Adrenal gland (tissue), 12 donors: ENCODE data around the gene RNF125. TPM values are rescaled to one million over a fixed set of nuclear protein-coding genes. Genes with fewer than 3 reads are reported as not detected.
A peak's percentile ranks its signal among the peaks of the same experiment; 100 is the strongest.

ENCODE experiments used
- DNase-seq, 7 donors: peaks; one replicate each; pipeline ENCODE4 v3.0.0-alpha.2; 2019 to 2020
- H3K27ac ChIP-seq, 5 donors: fragments of 200-600 bp; sonication (generic) in 4 of 5; 1 replicate in 3 of 5; 2 replicates in 2 of 5; pipeline versions ENCODE4 v1.5.1 to v1.8.0; 2016 to 2020; ENCODE audit warnings: mild to moderate bottlenecking in 1 of 5
- H3K27me3 ChIP-seq: fragments of 200-600 bp; 2 replicates; pipeline ENCODE4 v1.8.0; 2021
- H3K36me3 ChIP-seq, 2 donors: fragments of 200-600 bp; replicated peaks in 1 of 2; 1 replicate in 1 of 2; 2 replicates in 1 of 2; pipeline versions ENCODE4 v1.5.1 to v1.8.0; 2018 to 2022
- H3K4me1 ChIP-seq, 2 donors: fragments of 200-600 bp; replicated peaks in 1 of 2; 1 replicate in 1 of 2; 2 replicates in 1 of 2; pipeline versions ENCODE4 v1.5.1 to v1.8.0; 2018 to 2021
- H3K4me3 ChIP-seq, 4 donors: fragments of 200-600 bp; sonication (generic) in 3 of 4; one replicate each; pipeline ENCODE4 v1.5.1; 2016 to 2018
- H3K9me3 ChIP-seq, 3 donors: fragments of 200-600 bp; sonication (generic) in 1 of 3; replicated peaks in 1 of 3; 1 replicate in 2 of 3; 2 replicates in 1 of 3; pipeline versions ENCODE4 v1.5.1 to v1.8.0; 2016 to 2021
- CTCF ChIP-seq, 6 experiments: fragments of 450-650 bp in 4 of 6; fragments of 200-600 bp in 2 of 6; sonication (generic) in 1 of 6; IDR thresholded peaks; 1 replicate in 5 of 6; 2 replicates in 1 of 6; pipeline versions ENCODE4 v1.5.1 to v1.8.0; 2016 to 2021; ENCODE audit warnings: antibody characterized with exemption in 6 of 6, mild to moderate bottlenecking in 2 of 6, moderate library complexity in 1 of 6
- POLR2A ChIP-seq, 2 donors: fragments of 450-650 bp; IDR thresholded peaks; one replicate each; pipeline ENCODE4 v1.6.1; 2017; ENCODE audit warnings: antibody characterized with exemption in 2 of 2, mild to moderate bottlenecking in 2 of 2, moderate library complexity in 1 of 2
- WGBS, 4 donors: extraction: QIAGEN DNeasy Blood & Tissue Kit in 2 of 4; methylation state at CpG; one replicate each; pipeline versions ENCODE4 v1.1.5 to v1.1.7; 2013 to 2017; 5-methylcytosine and 5-hydroxymethylcytosine counted together
- intact Hi-C, 2 donors: fragments of 100-400 bp; cut with DNase I; formaldehyde crosslinking; loops; one replicate each; pipeline versions ENCODE4 v1.14.1 to v1.15.0; 2022 to 2023
- polyA plus RNA-seq, 3 donors: library from polyadenylated mRNA; stranded (reverse); fragments of 200-250 nt in 2 of 3; fragments of 350-450 nt in 1 of 3; fragmentation: Illumina TruSeq in 1 of 3; extraction: RNeasy Lipid Tissue Mini Kit (QIAGEN cat#74804) in 1 of 3; gene quantifications; one replicate each; pipeline ENCODE4 v1.2.3, GENCODE V29; 2013 to 2014
- total RNA-seq, 9 donors: library from RNA; depleted of rRNA in 4 of 9; stranded (reverse); fragments of >200 nt in 4 of 9; fragments of 120-200 nt in 1 of 9; fragmentation: NEBNext Ultra II Directional in 1 of 9; extraction: Animal tissue kit (Norgen Biotek cat#: 25700) in 1 of 9; gene quantifications; one replicate each; pipeline versions ENCODE4 v1.1.0 to v1.2.4, GENCODE V29; 2013 to 2023
- donor health status: healthy with polysubstance abuse.
- donor health status: Bipolar disorder and iron deficiency.
- donor health status: DM: yes; HTN: yes; CAD: no.
- donor health status: DM: no; HTN: no; CAD: no.
- donor health status: DM: no; HTN: no; CAD: no.
- donor health status: DM: yes; HTN: yes; CAD: no.

The RNF125 gene
- total and polyA plus RNA-seq, 12 donors, result 0.44 to 7.9 (median 2.0) TPM

- H3K4me1 ChIP-seq, result no peaks in the 10 kb centered on the region
- H3K36me3 ChIP-seq, result no peaks in the 10 kb centered on the region
- DNase-seq, result no peak
- intact Hi-C loops, result no loop called here
- no peaks in the 10 kb centered on the region for H3K9me3 ChIP-seq
- WGBS, 4 donors, result 89 to 100% (median 97%) methylated on average over 2 of the region's 2 CpGs
- no peaks in the 10 kb centered on the region for H3K27me3 ChIP-seq
- no peak overlapping the region for H3K27ac ChIP-seq
- no peak overlapping the region for H3K4me3 ChIP-seq
- TF ChIP-seq POLR2A (IDR thresholded peaks at IDR 0.05), result no peak
- TF ChIP-seq CTCF (IDR thresholded peaks at IDR 0.05), result no peak
Measured at GRCh38 chr18:32060026-32060425, 41.4 kb downstream of the RNF125 start.

GRCh38 chr18:32067375-32068167 lies 48.9 kb downstream of the RNF125 start:
- H3K27me3 ChIP-seq, result no peaks in the 10 kb centered on the region
- WGBS, 4 donors, result 88 to 97% (median 95%) methylated on average over 3 of the region's 3 CpGs

GRCh38 chr18:32072321-32072720 lies 53.7 kb downstream of the RNF125 start:
- 57 to 63% (median 61%) methylated on average over 4 of the region's 4 CpGs for WGBS, 4 donors
- no peak for DNase-seq
- no peak overlapping the region for H3K4me3 ChIP-seq
- H3K27ac ChIP-seq, result no peak overlapping the region
- no peaks in the 10 kb centered on the region for H3K4me1 ChIP-seq
- no peak for TF ChIP-seq POLR2A (IDR thresholded peaks at IDR 0.05)
- TF ChIP-seq CTCF (IDR thresholded peaks at IDR 0.05), result peak in 2 of 6 experiments; percentile 41 to 44
- no peaks in the 10 kb centered on the region for H3K9me3 ChIP-seq
- intact Hi-C loops, result no loop called here
- no peaks in the 10 kb centered on the region for H3K36me3 ChIP-seq
- no peaks in the 10 kb centered on the region for H3K27me3 ChIP-seq

More at GRCh38 chr18:32067375-32068167, 48.9 kb downstream of the RNF125 start:
- TF ChIP-seq POLR2A (IDR thresholded peaks at IDR 0.05), result no peak
- TF ChIP-seq CTCF (IDR thresholded peaks at IDR 0.05), result no peak
- Histone ChIP-seq H3K9me3 (no peaks in the 10 kb centered on the region), H3K4me1 (no peaks in the 10 kb centered on the region), H3K36me3 (no peaks in the 10 kb centered on the region), H3K27ac (no peak overlapping the region), H3K4me3 (no peak overlapping the region)
- intact Hi-C loops, result no loop called here
- DNase-seq, result no peak

DNA sequence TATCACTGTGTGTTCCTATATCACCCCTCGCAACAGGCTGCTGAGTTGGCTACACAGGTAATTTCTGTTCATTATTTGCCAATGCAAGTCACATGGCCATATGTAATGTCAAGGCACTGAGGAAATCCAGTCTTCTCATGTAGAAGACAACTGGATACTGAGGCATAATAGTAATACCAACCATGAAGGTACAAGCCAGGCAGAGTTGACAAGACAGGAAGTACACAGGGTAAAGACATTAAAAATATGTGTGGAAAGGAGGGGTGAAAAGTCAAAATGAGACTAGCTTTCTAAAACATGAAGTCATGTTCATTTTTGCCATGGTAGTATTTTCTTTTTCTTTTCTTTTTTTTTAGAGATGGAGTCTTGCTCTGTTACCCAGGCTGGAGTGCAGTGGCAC lies 55.6 kb downstream of the RNF125 start:
- intact Hi-C loops, result no loop called here
- Histone ChIP-seq H3K4me3 (no peak overlapping the region), H3K4me1 (no peaks in the 10 kb centered on the region), H3K27ac (no peak overlapping the region), H3K9me3 (no peaks in the 10 kb centered on the region), H3K36me3 (no peaks in the 10 kb centered on the region), H3K27me3 (no peaks in the 10 kb centered on the region)
- DNase-seq, result no peak
- TF ChIP-seq CTCF (IDR thresholded peaks at IDR 0.05), result no peak
- TF ChIP-seq POLR2A (IDR thresholded peaks at IDR 0.05), result no peak
- 96 to 100% (median 100%) methylated on average over 1 of the region's 1 CpG for WGBS, 4 donors
